ENCODE results near the gene SCGB1C1. TPM values are rescaled to one million over a fixed set of nuclear protein-coding genes. Genes with fewer than 3 reads are reported as not detected.

SCGB1C1 gene
- total and polyA plus RNA-seq, 9 of the 15 experiments (the other 6 are each of a cell fraction or from before 2014, with no cell fraction given), result not detected

DNA sequence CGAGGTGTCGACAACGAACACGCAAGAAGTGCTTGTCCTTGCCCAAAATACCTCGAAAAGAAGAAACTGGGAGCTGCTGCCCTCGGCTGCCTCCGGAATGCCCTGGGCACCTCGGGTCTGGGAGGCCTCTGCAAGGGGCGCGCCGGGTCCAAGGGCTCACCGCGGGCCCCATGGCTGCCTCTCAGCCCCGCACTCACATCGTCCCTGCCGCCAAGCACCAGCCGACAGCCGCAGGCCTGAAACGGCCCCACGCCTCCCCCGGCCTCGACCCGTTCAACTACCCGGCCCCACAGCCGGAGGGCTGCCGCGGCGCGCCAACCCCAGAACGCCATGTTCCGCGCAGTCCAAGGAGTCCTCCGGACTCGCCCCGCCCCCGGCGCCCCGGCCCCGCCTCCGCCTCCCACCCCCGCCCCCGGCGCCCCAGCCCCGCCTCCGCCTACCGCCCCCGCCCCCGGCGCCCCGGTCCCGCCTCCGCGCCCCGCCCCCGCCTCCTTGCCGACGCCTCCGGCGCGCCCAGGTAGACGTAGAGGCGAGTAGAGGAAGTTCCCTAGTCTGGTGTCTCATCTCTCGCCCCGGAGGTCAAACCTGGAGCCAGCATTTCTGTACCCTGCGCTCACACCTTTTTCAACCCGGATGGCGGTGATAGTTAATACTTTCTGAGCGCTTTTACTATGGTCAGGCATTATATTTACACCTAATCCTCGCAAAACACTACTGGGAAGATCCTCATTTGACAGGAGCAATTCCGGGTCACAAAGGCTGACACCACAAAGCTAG lies 43.3 kb downstream of the SCGB1C1 start, which contains the start of gene SIRT3 (continued):
- TF ChIP-seq CHD7 (IDR thresholded peaks at IDR 0.05; ENCODE audit: low read depth, low read length), result no peak
- TF ChIP-seq, protein P1, sequence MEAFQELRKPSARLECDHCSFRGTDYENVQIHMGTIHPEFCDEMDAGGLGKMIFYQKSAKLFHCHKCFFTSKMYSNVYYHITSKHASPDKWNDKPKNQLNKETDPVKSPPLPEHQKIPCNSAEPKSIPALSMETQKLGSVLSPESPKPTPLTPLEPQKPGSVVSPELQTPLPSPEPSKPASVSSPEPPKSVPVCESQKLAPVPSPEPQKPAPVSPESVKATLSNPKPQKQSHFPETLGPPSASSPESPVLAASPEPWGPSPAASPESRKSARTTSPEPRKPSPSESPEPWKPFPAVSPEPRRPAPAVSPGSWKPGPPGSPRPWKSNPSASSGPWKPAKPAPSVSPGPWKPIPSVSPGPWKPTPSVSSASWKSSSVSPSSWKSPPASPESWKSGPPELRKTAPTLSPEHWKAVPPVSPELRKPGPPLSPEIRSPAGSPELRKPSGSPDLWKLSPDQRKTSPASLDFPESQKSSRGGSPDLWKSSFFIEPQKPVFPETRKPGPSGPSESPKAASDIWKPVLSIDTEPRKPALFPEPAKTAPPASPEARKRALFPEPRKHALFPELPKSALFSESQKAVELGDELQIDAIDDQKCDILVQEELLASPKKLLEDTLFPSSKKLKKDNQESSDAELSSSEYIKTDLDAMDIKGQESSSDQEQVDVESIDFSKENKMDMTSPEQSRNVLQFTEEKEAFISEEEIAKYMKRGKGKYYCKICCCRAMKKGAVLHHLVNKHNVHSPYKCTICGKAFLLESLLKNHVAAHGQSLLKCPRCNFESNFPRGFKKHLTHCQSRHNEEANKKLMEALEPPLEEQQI (IDR thresholded peaks at IDR 0.05), result no peak
- no peak for TF ChIP-seq BMI1 (IDR thresholded peaks at IDR 0.05; ENCODE audit: low read length)
- TF ChIP-seq ZNF76 (CRISPR knock-in tag; IDR thresholded peaks at IDR 0.05; ENCODE audit: borderline replicate concordance), result no peak
- TF ChIP-seq ADNP (tag; IDR thresholded peaks at IDR 0.05), result no peak
- TF ChIP-seq CEBPG (CRISPR knock-in tag; IDR thresholded peaks at IDR 0.05), result peak; percentile 22; the same call in 1 of the 2 replicates
- no peak for TF ChIP-seq CEBPG (tag; conservative IDR thresholded peaks at IDR 0.05 in 1 of 2, IDR thresholded peaks at IDR 0.05 in 1 of 2)
- no peak for TF ChIP-seq ZKSCAN8 (CRISPR knock-in tag; IDR thresholded peaks at IDR 0.05)

All from K562 (cell line).